Natural killer cell treated with Interleukin-12 subunit alpha and Interleukin-12 subunit beta and Interleukin-15 and Interleukin-18, amount 100 ng/mL, for 72 hours (primary cell): ENCODE data around the gene MSANTD2. TPM values are rescaled to one million over a fixed set of nuclear protein-coding genes. Genes with fewer than 3 reads are reported as not detected.

ENCODE experiments used
- ATAC-seq, 2 donors: fragments of 150-1000 bp; cut with Tn5 transposase in 1 of 2; sonication (Bioruptor Pico), chemical (Tn5 transposase) in 1 of 2; 2 replicates each; pipeline ENCODE4 v1.10.0; 2021
- DNase-seq: peaks from one replicate; pipeline ENCODE4 v3.0.0; 2022; ENCODE audit warnings: low spot score
- H3K27ac Mint-ChIP-seq, 2 donors: 1 replicate in 1 of 2; 2 replicates in 1 of 2; pipeline ENCODE4 v1.8.0; 2022; ENCODE audit warnings: mixed read lengths in 2 of 2, mild to moderate bottlenecking in 1 of 2, moderate library complexity in 1 of 2
- H3K27me3 Mint-ChIP-seq, 2 donors: 1 replicate in 1 of 2; 2 replicates in 1 of 2; pipeline ENCODE4 v1.8.0; 2022; ENCODE audit warnings: mixed read lengths in 2 of 2
- H3K36me3 Mint-ChIP-seq: one replicate; pipeline ENCODE4 v1.8.0; 2022; ENCODE audit warnings: mixed read lengths
- H3K4me1 Mint-ChIP-seq, 2 donors: 1 replicate in 1 of 2; 2 replicates in 1 of 2; pipeline ENCODE4 v1.8.0; 2022; ENCODE audit warnings: low read depth in 2 of 2, mixed read lengths in 2 of 2, mild to moderate bottlenecking in 1 of 2
- H3K4me3 Mint-ChIP-seq: one replicate; pipeline ENCODE4 v1.8.0; 2022; ENCODE audit warnings: mixed read lengths
- H3K9me3 Mint-ChIP-seq: 2 replicates; pipeline ENCODE4 v1.8.0; 2022; ENCODE audit warnings: mixed read lengths
- total RNA-seq, 2 donors: library from RNA; stranded (reverse); gene quantifications; one replicate each; pipeline ENCODE4 v1.2.3, GENCODE V29; 2022

MSANTD2 gene
- total RNA-seq, 2 donors from 2014 or later: 10.5 to 20.4 TPM

DNA sequence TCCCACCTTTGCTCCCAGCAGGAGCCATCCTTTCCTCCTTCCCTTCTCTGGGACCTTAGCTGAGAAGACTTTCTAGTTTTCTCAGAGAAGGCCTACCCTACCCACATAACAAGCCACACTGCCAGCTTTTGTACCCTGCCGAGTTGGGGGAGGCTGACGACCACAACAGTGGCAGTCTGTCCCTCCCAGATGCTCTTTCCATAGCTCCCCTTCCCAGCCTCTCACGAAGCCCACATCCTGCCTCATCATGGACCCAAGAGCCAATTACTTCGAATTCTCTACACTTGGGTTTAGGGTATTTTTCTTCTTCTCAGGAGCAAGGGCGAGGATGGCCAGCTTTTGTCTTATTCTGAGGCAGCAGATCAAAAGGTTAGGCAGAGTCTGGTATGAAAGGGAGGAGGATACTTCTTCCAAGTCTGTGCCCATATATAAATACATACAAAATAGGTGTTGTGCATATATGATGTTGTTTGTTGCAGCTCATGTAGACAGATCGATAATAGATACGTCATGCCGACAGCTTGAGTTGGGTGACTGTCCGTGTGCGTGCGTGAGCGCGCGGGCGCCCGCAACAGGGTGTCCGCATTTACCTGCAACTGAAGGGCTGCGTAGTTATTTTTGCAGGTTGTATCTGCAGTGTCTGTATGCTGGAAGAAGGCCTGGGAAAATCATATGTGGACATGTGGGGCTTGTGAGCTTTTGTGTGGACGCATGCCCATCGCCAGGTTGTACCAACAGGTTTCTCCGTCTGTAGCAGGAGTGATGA lies 61.3 kb downstream of the MSANTD2 start:
- Mint-ChIP-seq H3K9me3 (no peaks in the 10 kb centered on the region), H3K4me1 (peaks cover 6 to 16% of the 10 kb centered on the region in 2 donors), H3K27me3 (peaks cover 38 to 52% of the 10 kb centered on the region in 2 donors), H3K36me3 (no peaks in the 10 kb centered on the region), H3K27ac (peak overlapping the region in 1 of 2 donors; percentile 68), H3K4me3 (peak overlapping the region; percentile 83)
- no peak for ATAC-seq
- DNase-seq: no peak

DNA sequence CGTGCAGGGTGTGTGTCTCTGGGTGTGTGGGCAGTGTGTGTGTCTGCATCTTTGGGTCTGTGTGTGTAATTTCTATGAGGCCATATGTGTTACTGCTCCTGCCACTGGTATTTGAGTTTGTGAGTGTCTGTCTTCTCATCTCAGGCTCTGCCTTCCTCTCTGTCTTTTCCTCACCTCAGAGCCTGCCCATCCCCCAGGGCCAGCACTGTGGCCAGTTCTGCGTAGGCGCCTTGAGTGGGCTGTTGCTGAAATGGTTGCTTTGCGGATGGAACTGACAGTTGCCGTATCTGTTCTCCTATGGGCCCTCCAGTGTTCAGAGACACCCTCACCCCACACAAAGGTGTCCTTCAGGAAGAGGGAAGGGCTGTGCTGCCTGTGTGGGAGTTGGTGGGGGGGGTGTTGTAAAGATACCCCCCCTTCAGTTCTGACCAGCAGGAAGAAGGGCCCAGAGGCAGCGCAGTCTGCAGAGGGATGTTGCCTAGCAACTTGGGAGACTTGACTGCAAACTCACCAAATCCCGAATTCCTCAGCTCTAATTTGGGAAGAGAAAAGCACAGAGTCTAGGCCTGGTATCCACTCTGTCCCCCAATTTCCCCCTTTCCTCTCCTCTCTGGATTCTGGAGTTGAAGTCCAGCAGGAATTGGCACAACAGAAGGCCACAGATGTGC lies 62.4 kb downstream of the MSANTD2 start:
- no peak overlapping the region for H3K27ac Mint-ChIP-seq
- peaks cover 36 to 44% of the 10 kb centered on the region in 2 donors for H3K27me3 Mint-ChIP-seq
- no peaks in the 10 kb centered on the region for H3K9me3 Mint-ChIP-seq
- no peaks in the 10 kb centered on the region for H3K36me3 Mint-ChIP-seq
- ATAC-seq (no peak), DNase-seq (no peak)
- H3K4me1 Mint-ChIP-seq: peaks cover 6 to 16% of the 10 kb centered on the region in 2 donors
- H3K4me3 Mint-ChIP-seq: no peak overlapping the region

DNA sequence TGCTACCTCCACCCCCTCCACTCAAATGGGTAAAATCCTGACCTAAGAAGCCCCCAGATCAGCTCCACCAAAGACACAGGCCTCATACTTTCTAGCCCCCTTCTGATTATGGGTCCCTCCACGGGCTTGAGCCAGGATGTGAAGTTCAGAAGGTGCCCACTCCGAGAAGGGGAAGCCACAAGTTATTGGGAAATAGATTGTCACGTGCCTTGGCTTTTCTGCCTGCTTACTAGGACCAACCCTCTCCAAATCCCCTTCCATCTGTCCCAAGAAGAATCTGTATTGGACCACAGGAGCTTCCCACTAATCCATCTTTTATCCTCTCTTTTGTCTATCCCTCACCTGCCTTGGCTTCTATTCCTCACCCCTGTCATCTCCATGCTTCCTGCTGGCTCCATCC lies 63.5 kb downstream of the MSANTD2 start:
- H3K4me1 Mint-ChIP-seq: peaks cover 6 to 16% of the 10 kb centered on the region in 2 donors
- H3K27me3 Mint-ChIP-seq: peaks cover 31 to 34% of the 10 kb centered on the region in 2 donors
- ATAC-seq (no peak), DNase-seq (no peak)
- H3K9me3 Mint-ChIP-seq: no peaks in the 10 kb centered on the region
- H3K27ac Mint-ChIP-seq: no peak overlapping the region
- H3K36me3 Mint-ChIP-seq: no peaks in the 10 kb centered on the region
- no peak overlapping the region for H3K4me3 Mint-ChIP-seq

DNA sequence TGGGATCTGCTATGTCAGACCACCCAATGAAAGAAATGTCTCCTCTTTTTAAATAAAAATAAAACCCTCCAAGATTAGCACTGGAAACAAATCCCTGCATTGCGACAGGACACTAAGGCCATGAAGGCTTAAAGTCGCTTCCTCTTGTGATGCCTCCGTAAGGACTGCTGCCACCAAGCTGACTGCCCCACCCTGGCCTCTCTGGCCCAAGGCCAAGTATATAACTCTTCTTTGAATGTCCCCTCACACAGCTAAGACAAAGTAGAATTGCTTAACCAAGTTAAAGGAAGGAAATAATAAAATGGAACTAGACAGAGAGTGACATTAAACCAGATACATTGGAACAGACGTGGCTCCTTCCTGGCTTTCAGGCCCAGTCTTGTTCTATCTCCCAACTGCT lies 68.0 kb downstream of the MSANTD2 start:
- Mint-ChIP-seq H3K9me3 (no peaks in the 10 kb centered on the region), H3K27ac (no peak overlapping the region), H3K4me3 (no peak overlapping the region), H3K4me1 (no peaks in the 10 kb centered on the region), H3K27me3 (peaks cover 12 to 16% of the 10 kb centered on the region in 2 donors), H3K36me3 (no peaks in the 10 kb centered on the region)
- DNase-seq (no peak), ATAC-seq (no peak)

DNA sequence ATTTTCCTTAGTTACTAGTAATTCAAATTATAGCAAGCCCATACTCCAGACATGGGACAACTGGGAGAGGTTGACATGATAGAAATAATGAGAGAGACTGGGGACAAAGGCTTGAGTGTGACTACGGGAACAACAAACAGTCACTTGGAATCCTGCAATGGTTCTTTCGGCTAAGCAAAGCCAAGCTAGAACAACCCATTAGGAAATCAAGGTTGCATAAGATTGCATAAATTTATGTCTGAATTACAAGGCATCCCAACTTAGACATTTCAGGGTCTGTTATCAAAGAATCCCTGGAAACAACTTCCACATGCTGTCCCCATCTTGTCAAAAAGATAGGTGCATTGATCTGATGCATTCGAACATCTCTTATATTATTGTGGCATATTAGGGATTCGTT lies 70.6 kb downstream of the MSANTD2 start:
- DNase-seq (no peak), ATAC-seq (no peak)
- no peak overlapping the region for H3K27ac Mint-ChIP-seq
- H3K27me3 Mint-ChIP-seq: peaks cover 16 to 24% of the 10 kb centered on the region in 2 donors
- no peaks in the 10 kb centered on the region for H3K36me3 Mint-ChIP-seq
- peaks cover 0 to 5% of the 10 kb centered on the region in 2 donors for H3K4me1 Mint-ChIP-seq
- no peak overlapping the region for H3K4me3 Mint-ChIP-seq
- no peaks in the 10 kb centered on the region for H3K9me3 Mint-ChIP-seq

DNA sequence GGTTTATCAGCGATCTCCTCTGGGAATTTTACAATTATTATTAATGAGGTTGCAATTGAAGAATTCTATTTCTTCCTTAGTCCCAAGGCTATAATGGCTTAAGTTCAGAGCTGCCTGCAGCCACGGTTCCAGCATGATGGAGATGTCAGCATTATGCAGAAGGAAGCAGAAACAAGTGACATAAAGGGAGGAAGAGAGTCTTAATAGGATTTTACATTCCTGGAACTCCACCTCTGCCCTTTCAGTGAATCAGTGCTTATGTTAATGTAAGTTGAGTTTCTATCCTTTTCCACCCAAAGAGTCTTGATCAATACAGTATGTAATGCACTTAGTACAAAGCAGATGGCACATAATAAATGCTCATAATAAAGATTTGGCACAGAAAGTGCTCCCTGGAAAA lies 72.1 kb downstream of the MSANTD2 start:
- peaks cover 0 to 5% of the 10 kb centered on the region in 2 donors for H3K4me1 Mint-ChIP-seq
- peaks cover 28 to 29% of the 10 kb centered on the region in 2 donors for H3K27me3 Mint-ChIP-seq
- no peak overlapping the region for H3K4me3 Mint-ChIP-seq
- no peaks in the 10 kb centered on the region for H3K9me3 Mint-ChIP-seq
- ATAC-seq: no peak
- no peak overlapping the region for H3K27ac Mint-ChIP-seq
- no peak for DNase-seq
- H3K36me3 Mint-ChIP-seq: no peaks in the 10 kb centered on the region

DNA sequence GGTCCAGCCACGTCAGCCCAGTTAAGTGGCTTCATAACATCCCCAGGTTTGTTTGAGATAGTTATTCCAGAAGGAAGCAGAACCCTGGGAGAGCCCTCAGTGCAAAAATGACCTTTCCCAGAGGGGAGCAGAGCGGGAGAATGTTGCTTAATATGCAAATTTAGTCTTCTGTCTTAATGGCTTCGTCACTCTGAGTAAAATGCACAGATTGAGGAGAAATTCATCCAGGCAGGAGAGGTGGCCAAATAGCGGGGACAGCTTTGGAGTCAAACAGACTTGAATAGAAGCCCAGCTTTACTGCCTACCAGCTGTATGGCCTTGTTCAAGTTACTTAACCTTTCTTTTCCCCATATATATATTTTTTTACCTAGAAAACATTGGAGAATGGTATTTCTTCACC lies 72.7 kb downstream of the MSANTD2 start:
- peaks cover 34 to 35% of the 10 kb centered on the region in 2 donors for H3K27me3 Mint-ChIP-seq
- H3K4me3 Mint-ChIP-seq: no peak overlapping the region
- H3K36me3 Mint-ChIP-seq: no peaks in the 10 kb centered on the region
- no peak for ATAC-seq
- H3K27ac Mint-ChIP-seq: no peak overlapping the region
- no peak for DNase-seq
- peaks cover 0 to 5% of the 10 kb centered on the region in 2 donors for H3K4me1 Mint-ChIP-seq
- no peaks in the 10 kb centered on the region for H3K9me3 Mint-ChIP-seq

DNA sequence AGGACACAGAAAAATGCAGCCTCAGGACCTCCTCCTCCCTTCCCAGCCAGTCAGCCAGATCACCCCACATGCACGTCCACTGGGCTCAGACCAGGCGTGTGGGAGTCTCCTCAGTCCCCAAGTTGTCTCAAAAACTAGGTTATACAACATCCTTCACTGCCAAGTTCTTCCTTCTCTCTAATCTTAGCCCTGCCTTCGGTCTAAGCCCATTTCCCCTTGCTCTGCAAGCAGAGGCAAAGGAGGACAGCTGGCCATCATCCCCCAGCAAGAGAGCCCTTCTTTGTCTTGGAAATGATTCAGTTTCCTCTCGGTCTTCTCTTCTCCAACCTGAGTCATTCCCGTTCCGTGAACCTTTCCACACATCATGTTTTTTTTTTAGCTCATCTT lies 74.5 kb downstream of the MSANTD2 start:
- Mint-ChIP-seq H3K27me3 (peaks cover 46 to 53% of the 10 kb centered on the region in 2 donors), H3K9me3 (no peaks in the 10 kb centered on the region), H3K27ac (no peak overlapping the region), H3K4me1 (peaks cover 0 to 5% of the 10 kb centered on the region in 2 donors), H3K36me3 (no peaks in the 10 kb centered on the region), H3K4me3 (no peak overlapping the region)
- ATAC-seq (no peak), DNase-seq (no peak)

DNA sequence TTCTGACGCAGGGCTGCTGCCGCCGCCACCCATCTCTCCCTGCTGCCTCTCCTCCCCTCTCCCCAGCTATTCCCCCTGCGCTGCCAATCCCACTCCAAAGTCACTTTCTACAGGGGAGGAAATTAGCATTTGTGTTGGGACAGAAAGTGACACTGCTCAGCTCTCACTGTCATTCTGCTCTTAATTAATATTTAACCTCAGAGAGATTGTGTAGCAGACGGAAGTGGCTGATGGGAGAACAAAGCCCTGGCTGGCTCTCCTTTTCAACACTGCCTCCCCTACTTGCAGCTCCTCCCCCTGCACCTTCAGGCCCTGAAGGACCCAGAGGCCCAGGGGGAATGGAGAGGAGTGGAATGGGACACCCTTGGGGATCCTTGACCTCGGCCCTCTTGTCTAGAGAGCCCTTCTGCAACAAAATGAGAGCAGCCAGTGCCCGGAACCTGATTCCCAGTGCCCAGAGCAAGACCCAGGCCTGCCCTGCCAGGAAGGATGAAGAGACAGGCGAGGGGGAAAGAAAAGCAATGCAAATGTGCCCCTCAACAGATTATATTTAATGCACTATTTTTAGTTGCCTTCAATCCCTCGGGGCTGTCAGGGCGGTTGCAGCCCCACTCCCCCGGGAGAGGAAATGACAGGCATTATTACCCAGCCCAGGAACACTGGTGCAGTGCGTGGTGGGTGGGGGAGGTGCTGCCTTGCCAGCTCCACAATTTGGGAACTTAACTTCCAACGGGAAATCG lies 75.1 kb downstream of the MSANTD2 start:
- peaks cover 48 to 55% of the 10 kb centered on the region in 2 donors for H3K27me3 Mint-ChIP-seq
- no peak overlapping the region for H3K27ac Mint-ChIP-seq
- H3K4me3 Mint-ChIP-seq: no peak overlapping the region
- no peaks in the 10 kb centered on the region for H3K9me3 Mint-ChIP-seq
- ATAC-seq (no peak), DNase-seq (no peak)
- H3K36me3 Mint-ChIP-seq: no peaks in the 10 kb centered on the region
- H3K4me1 Mint-ChIP-seq: peaks cover 0 to 5% of the 10 kb centered on the region in 2 donors

DNA sequence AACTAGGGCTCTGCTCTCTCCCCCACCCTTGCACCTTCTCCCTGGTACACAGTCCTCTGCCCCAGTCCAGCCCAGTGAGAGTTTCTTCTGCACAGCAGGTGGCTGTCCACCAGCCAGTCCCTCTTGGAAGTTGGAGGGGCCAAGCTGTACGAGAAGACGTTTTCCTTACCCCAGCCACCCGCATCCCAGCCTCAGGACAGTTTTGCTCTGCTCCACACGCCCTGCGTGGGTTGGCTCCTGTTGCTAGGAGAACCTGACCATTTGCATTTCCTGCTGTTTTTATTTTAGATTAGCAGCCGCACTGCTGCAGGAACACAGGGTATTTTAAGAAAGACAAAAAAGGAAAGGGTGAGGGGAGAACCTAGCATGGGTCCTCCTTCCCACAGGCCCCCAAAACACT lies 78.0 kb downstream of the MSANTD2 start:
- Mint-ChIP-seq H3K27me3 (peaks cover 62 to 77% of the 10 kb centered on the region in 2 donors), H3K36me3 (no peaks in the 10 kb centered on the region), H3K27ac (no peak overlapping the region), H3K9me3 (no peaks in the 10 kb centered on the region), H3K4me3 (no peak overlapping the region), H3K4me1 (peaks cover 11 to 13% of the 10 kb centered on the region in 2 donors)
- no peak for ATAC-seq
- no peak for DNase-seq

DNA sequence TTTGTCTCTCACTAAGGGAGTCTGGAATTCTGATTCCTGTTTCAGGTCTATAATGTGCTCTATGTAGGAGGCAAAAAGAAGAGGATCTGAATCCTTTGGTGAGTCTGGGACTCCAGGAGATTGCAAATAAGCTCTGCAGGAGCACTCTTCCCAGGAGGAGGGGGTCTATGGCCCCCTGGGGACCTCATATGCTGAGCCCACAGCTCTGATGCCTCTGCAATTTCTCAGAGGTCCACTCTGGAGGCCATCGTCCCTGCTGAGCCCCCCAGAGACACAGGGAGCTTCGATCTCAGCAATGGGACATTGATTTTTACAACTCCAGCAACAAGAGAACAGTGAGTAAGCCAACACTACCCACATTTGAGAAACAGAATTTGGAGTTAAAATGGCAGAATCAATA lies 80.7 kb downstream of the MSANTD2 start:
- peaks cover 8 to 11% of the 10 kb centered on the region in 2 donors for H3K4me1 Mint-ChIP-seq
- no peak for ATAC-seq
- peaks cover 62 to 74% of the 10 kb centered on the region in 2 donors for H3K27me3 Mint-ChIP-seq

DNA sequence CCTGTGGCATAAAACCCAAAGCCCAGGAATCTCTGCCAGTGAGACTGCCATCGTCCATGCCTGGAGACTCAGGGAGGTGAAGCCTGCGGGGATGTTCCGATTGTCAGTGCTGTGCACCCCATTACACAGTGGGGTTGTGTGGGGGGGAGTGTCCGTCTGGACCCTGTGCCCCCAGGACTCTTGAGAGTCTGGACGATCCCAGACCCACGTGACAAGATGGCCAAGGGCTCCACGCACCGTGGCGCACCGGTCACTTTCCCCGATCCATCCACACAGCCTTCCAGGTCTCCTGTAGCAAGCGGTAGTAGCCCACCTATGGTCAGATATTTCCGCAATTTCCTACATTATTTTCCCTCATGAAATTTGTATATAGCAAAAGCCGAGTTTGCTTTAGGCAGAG lies 81.4 kb downstream of the MSANTD2 start:
- H3K9me3 Mint-ChIP-seq: no peaks in the 10 kb centered on the region
- DNase-seq (no peak), ATAC-seq (no peak)
- no peaks in the 10 kb centered on the region for H3K36me3 Mint-ChIP-seq
- peaks cover 8 to 11% of the 10 kb centered on the region in 2 donors for H3K4me1 Mint-ChIP-seq
- H3K4me3 Mint-ChIP-seq: no peak overlapping the region
- H3K27ac Mint-ChIP-seq: no peak overlapping the region
- peaks cover 67 to 74% of the 10 kb centered on the region in 2 donors for H3K27me3 Mint-ChIP-seq

More for the DNA sequence above, 80.7 kb downstream of the MSANTD2 start:
- no peak for DNase-seq
- no peak overlapping the region for H3K4me3 Mint-ChIP-seq
- H3K27ac Mint-ChIP-seq: no peak overlapping the region
- H3K9me3 Mint-ChIP-seq: no peaks in the 10 kb centered on the region
- H3K36me3 Mint-ChIP-seq: no peaks in the 10 kb centered on the region

DNA sequence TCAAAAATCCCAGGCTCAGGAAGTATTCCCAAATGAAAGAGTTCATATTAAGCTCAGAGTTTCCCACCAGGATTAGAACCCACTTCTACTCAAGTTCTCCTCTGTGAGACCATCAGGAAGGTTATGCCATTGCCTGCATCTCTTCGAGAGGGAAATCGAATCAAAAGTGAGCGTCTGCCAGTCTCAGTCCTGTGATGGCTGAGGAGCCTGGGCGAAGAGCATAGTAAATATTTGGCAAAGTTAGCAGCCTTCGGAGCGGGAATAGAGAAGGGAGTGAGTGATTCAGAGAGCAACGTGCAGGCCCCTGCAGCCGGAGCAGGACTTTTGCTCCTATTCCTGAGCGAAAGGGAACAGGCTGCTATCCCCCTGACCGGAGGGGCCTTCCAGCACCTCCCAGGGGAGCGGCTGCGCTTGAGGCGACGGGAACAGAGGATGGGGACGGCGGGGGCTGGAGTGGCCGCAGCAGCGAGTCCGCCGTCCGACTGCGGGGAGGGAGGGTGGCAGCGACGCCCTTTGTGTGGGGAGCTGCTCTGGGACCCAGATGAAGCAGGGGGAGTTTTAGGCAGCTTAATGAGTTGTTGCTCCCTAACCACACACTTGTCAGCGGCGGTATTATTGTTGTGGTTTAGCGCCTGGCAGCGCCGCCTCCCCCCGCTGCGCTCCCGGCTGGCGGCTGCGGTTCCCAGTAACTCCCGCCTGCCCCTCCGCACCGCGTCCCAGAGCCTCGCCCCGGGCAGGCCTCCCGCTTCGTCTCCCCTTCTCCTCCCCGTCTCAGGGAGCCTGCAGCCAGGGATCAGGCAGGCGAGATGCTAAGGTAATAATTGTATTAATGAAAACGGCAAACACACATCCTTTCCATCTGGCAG lies 82.2 kb downstream of the MSANTD2 start:
- DNase-seq (no peak), ATAC-seq (peak; percentile 64 to 74)
- Mint-ChIP-seq H3K4me3 (peak overlapping the region; percentile 82), H3K27me3 (peaks cover 65 to 70% of the 10 kb centered on the region in 2 donors), H3K9me3 (no peaks in the 10 kb centered on the region), H3K4me1 (peaks cover 8 to 11% of the 10 kb centered on the region in 2 donors), H3K36me3 (no peaks in the 10 kb centered on the region), H3K27ac (peak overlapping the region in 1 of 2 donors; percentile 34)
